WTC11 (cell line): ENCODE measurements around the gene MEIOSIN. TPM values are rescaled to one million over a fixed set of nuclear protein-coding genes. Genes with fewer than 3 reads are reported as not detected.

ENCODE experiments used
- ATAC-seq: fragments of 200-7000 bp; cut with Tn5 transposase; 2 replicates; pipeline ENCODE4 v1.10.0; 2021; ENCODE audit warnings: mild to moderate bottlenecking, moderate library complexity
- CTCF ChIA-PET: fragments of 300-600 bp; sonication (Branson Sonifier 250); formaldehyde crosslinking; loops from one replicate; lab custom pipeline; 2021; ENCODE audit warnings: antibody characterized with exemption; lab: Charles Lee
- POLR2A ChIA-PET: fragments of 350-600 bp; sonication (Branson Sonifier 250); formaldehyde crosslinking; loops from one replicate; lab custom pipeline; 2021; ENCODE audit warnings: antibody characterized with exemption; lab: Charles Lee
- DNase-seq: peaks from one replicate; pipeline ENCODE4 v3.0.0; 2021; ENCODE audit warnings: low spot score
- H3K27ac Mint-ChIP-seq: 2 replicates; pipeline ENCODE4 v1.8.0; 2021; ENCODE audit warnings: mixed read lengths
- H3K27me3 Mint-ChIP-seq: 2 replicates; pipeline ENCODE4 v1.8.0; 2021; ENCODE audit warnings: low read depth, mild to moderate bottlenecking, moderate library complexity, mixed read lengths
- H3K36me3 Mint-ChIP-seq: 2 replicates; pipeline ENCODE4 v1.8.0; 2021; ENCODE audit warnings: mixed read lengths
- H3K4me1 Mint-ChIP-seq: 2 replicates; pipeline ENCODE4 v1.8.0; 2022; ENCODE audit warnings: mixed read lengths
- H3K4me3 Mint-ChIP-seq: 2 replicates; pipeline ENCODE4 v1.8.0; 2021; ENCODE audit warnings: mild to moderate bottlenecking, moderate library complexity, mixed read lengths
- H3K9me3 Mint-ChIP-seq: 2 replicates; pipeline ENCODE4 v1.8.0; 2021; ENCODE audit warnings: mixed read lengths
- ATF2 ChIP-seq: sonication (generic); formaldehyde crosslinking; IDR thresholded peaks from 2 replicates; pipeline ENCODE4 v1.8.1; 2022; ENCODE audit warnings: low read depth, missing genetic modification reagents, borderline replicate concordance
- CBFB ChIP-seq: sonication (generic); formaldehyde crosslinking; IDR thresholded peaks from 2 replicates; pipeline ENCODE4 v1.8.1; 2022; ENCODE audit warnings: mild to moderate bottlenecking, low read depth, missing genetic modification reagents
- ETV6 ChIP-seq: sonication (generic); formaldehyde crosslinking; IDR thresholded peaks from 2 replicates; pipeline ENCODE4 v1.8.1; 2022; ENCODE audit warnings: mild to moderate bottlenecking, missing genetic modification reagents
- FOXJ3 ChIP-seq: sonication (generic); formaldehyde crosslinking; IDR thresholded peaks from 2 replicates; pipeline ENCODE4 v1.9.0; 2021; ENCODE audit warnings: missing genetic modification reagents, mild to moderate bottlenecking, borderline replicate concordance
- FOXP4 ChIP-seq: sonication (generic); formaldehyde crosslinking; IDR thresholded peaks from 2 replicates; pipeline ENCODE4 v1.8.0; 2022; ENCODE audit warnings: mild to moderate bottlenecking, missing genetic modification reagents
- GABPB1 ChIP-seq: sonication (generic); formaldehyde crosslinking; IDR thresholded peaks from 2 replicates; pipeline ENCODE4 v1.8.1; 2023; ENCODE audit warnings: mild to moderate bottlenecking, missing genetic modification reagents
- GTF2I ChIP-seq: fragments of 250-450 bp; sonication (Bioruptor Pico); conservative IDR thresholded peaks from 2 replicates; pipeline ENCODE4 v1.4.0; 2021; ENCODE audit warnings: mild to moderate bottlenecking
- IRF2 ChIP-seq: sonication (generic); formaldehyde crosslinking; IDR thresholded peaks from 2 replicates; pipeline ENCODE4 v1.8.0; 2022; ENCODE audit warnings: low read depth, missing genetic modification reagents, borderline replicate concordance
- JUN ChIP-seq: sonication (generic); formaldehyde crosslinking; IDR thresholded peaks from 2 replicates; pipeline ENCODE4 v1.8.0; 2023; ENCODE audit warnings: mild to moderate bottlenecking, missing genetic modification reagents
- KAT7 ChIP-seq: sonication (generic); formaldehyde crosslinking; IDR thresholded peaks from 2 replicates; pipeline ENCODE4 v1.8.1; 2023; ENCODE audit warnings: missing genetic modification reagents, mild to moderate bottlenecking, borderline replicate concordance
- MXD4 ChIP-seq: fragments of 250-450 bp; sonication (Bioruptor Pico); IDR thresholded peaks from 2 replicates; pipeline ENCODE4 v1.8.0; 2021; ENCODE audit warnings: mild to moderate bottlenecking, moderate library complexity, borderline replicate concordance
- MYBL2 ChIP-seq: sonication (generic); formaldehyde crosslinking; IDR thresholded peaks from 2 replicates; pipeline ENCODE4 v1.8.1; 2023; ENCODE audit warnings: mild to moderate bottlenecking, moderate library complexity, missing genetic modification reagents
- NFE2L1 ChIP-seq: sonication (generic); formaldehyde crosslinking; IDR thresholded peaks from 2 replicates; pipeline ENCODE4 v1.8.1; 2023; ENCODE audit warnings: missing genetic modification reagents
- NFYB ChIP-seq: sonication (generic); formaldehyde crosslinking; conservative IDR thresholded peaks from 2 replicates; pipeline ENCODE4 v1.8.0; 2022; ENCODE audit warnings: low read depth, missing genetic modification reagents
- NR2C2 ChIP-seq: sonication (generic); formaldehyde crosslinking; IDR thresholded peaks from 2 replicates; pipeline ENCODE4 v1.8.0; 2022; ENCODE audit warnings: mild to moderate bottlenecking, missing genetic modification reagents
- OVOL2 ChIP-seq: fragments of 250-450 bp; sonication (Bioruptor Pico); IDR thresholded peaks from 2 replicates; pipeline ENCODE4 v1.9.0; 2021; ENCODE audit warnings: mild to moderate bottlenecking, borderline replicate concordance
- RORB ChIP-seq: fragments of 250-450 bp; sonication (Bioruptor Pico); IDR thresholded peaks from 2 replicates; pipeline ENCODE4 v1.9.0; 2021; ENCODE audit warnings: mild to moderate bottlenecking
- SMAD3 ChIP-seq: sonication (generic); formaldehyde crosslinking; IDR thresholded peaks from 2 replicates; pipeline ENCODE4 v1.8.0; 2022; ENCODE audit warnings: missing genetic modification reagents, mild to moderate bottlenecking, borderline replicate concordance
- SOX15 ChIP-seq: fragments of 250-450 bp; sonication (Bioruptor Pico); IDR thresholded peaks from 2 replicates; pipeline ENCODE4 v1.9.0; 2021; ENCODE audit warnings: mild to moderate bottlenecking
- ZBTB21 ChIP-seq: sonication (generic); formaldehyde crosslinking; IDR thresholded peaks from 2 replicates; pipeline ENCODE4 v1.8.1; 2023; ENCODE audit warnings: mild to moderate bottlenecking, missing genetic modification reagents, borderline replicate concordance
- ZNF219 ChIP-seq: sonication (generic); formaldehyde crosslinking; IDR thresholded peaks from 2 replicates; pipeline ENCODE4 v1.8.0; 2023; ENCODE audit warnings: missing genetic modification reagents, mild to moderate bottlenecking, borderline replicate concordance
- ZNF317 ChIP-seq: sonication (generic); formaldehyde crosslinking; IDR thresholded peaks from 2 replicates; pipeline ENCODE4 v1.8.1; 2023; ENCODE audit warnings: low read depth, mild to moderate bottlenecking, moderate library complexity, missing genetic modification reagents, borderline replicate concordance
- ZNF396 ChIP-seq: fragments of 250-450 bp; sonication (Bioruptor Pico); IDR thresholded peaks from 2 replicates; pipeline ENCODE4 v1.8.0; 2021; ENCODE audit warnings: mild to moderate bottlenecking, moderate library complexity, borderline replicate concordance
- ZNF671 ChIP-seq: fragments of 250-450 bp; sonication (Bioruptor Pico); IDR thresholded peaks from 2 replicates; pipeline ENCODE4 v1.8.0; 2021; ENCODE audit warnings: mild to moderate bottlenecking
- total RNA-seq: library from RNA; stranded (reverse); gene quantifications from 3 replicates; pipeline ENCODE4 v1.2.3, GENCODE V29; 2021
- TF ChIP-seq, protein P1 (sequence below): sonication (generic); formaldehyde crosslinking; IDR thresholded peaks from 2 replicates; pipeline ENCODE4 v1.8.1; 2022; ENCODE audit warnings: low read depth, mild to moderate bottlenecking, moderate library complexity, missing genetic modification reagents, borderline replicate concordance
- TF ChIP-seq, protein P2 (sequence below): fragments of 200-600 bp; IDR thresholded peaks from 2 replicates; pipeline ENCODE4 v1.8.0; 2022; ENCODE audit warnings: antibody characterized with exemption
- TF ChIP-seq, protein P3 (sequence below): sonication (generic); formaldehyde crosslinking; IDR thresholded peaks from 2 replicates; pipeline ENCODE4 v1.8.1; 2022; ENCODE audit warnings: mild to moderate bottlenecking, moderate library complexity, missing genetic modification reagents
- TF ChIP-seq, protein P4 (sequence below): sonication (generic); formaldehyde crosslinking; IDR thresholded peaks from 2 replicates; pipeline ENCODE4 v1.8.0; 2022; ENCODE audit warnings: missing genetic modification reagents

Gene MEIOSIN
- total RNA-seq, 1 experiment from 2014 or later, result not detected

DNA sequence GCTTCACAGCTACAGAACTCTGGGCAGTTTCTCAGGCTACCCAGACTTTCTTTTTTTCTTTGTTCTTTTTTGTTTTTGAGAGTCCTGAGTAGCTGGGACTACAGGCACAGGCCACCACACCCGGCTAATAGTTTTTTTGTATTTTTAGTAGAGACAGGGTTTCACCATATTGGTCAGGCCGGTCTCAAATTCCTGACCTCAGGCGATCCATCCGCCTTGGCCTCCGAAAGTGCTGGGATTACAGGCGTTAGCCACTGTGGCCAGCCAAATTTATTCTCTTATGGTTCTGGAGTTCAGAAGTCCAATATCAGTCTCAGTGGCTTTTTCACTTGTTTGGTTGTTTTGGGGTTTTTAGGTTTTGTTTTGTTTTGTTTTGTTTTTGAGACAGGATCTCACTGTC lies 12.4 kb downstream of the MEIOSIN start:
- no peak for DNase-seq
- Mint-ChIP-seq H3K36me3 (no peaks in the 10 kb centered on the region), H3K4me1 (no peaks in the 10 kb centered on the region), H3K27ac (no peak overlapping the region), H3K4me3 (no peak overlapping the region), H3K27me3 (peaks cover 26% of the 10 kb centered on the region), H3K9me3 (no peaks in the 10 kb centered on the region)
- ChIA-PET POLR2A (interaction anchor here (1.1 kb wide), 1 partner anchor 33 kb away, joined by 3 read pairs; no protein-coding TSS in a partner anchor), CTCF (interaction anchor here (0.9 to 1.2 kb wide), 4 partner anchors 8 to 71 kb away, joined by 3 to 6 read pairs (median 3); partner anchors contain the start of genes QPCTL, SIX5 and SNRPD2)
- TF ChIP-seq MXD4, result no peak
- no peak for TF ChIP-seq ETV6 (CRISPR knock-in tag)
- TF ChIP-seq, protein P1, sequence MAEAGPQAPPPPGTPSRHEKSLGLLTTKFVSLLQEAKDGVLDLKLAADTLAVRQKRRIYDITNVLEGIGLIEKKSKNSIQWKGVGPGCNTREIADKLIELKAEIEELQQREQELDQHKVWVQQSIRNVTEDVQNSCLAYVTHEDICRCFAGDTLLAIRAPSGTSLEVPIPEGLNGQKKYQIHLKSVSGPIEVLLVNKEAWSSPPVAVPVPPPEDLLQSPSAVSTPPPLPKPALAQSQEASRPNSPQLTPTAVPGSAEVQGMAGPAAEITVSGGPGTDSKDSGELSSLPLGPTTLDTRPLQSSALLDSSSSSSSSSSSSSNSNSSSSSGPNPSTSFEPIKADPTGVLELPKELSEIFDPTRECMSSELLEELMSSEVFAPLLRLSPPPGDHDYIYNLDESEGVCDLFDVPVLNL (CRISPR knock-in tag), result no peak
- TF ChIP-seq JUN (CRISPR knock-in tag), result no peak
- TF ChIP-seq RORB (CRISPR knock-in tag), result no peak
- TF ChIP-seq GABPB1 (CRISPR knock-in tag), result no peak
- no peak for TF ChIP-seq ZNF671
- TF ChIP-seq SOX15 (CRISPR knock-in tag), result no peak
- TF ChIP-seq GTF2I (CRISPR knock-in tag), result no peak
- TF ChIP-seq IRF2 (CRISPR knock-in tag), result no peak
- no peak for TF ChIP-seq NR2C2 (CRISPR knock-in tag)
- TF ChIP-seq ZNF317 (CRISPR knock-in tag), result no peak
- TF ChIP-seq SMAD3, result no peak
- TF ChIP-seq MYBL2, result no peak
- no peak for TF ChIP-seq CBFB (CRISPR knock-in tag)
- no peak for TF ChIP-seq NFE2L1 (CRISPR knock-in tag)
- no peak for ATAC-seq

DNA sequence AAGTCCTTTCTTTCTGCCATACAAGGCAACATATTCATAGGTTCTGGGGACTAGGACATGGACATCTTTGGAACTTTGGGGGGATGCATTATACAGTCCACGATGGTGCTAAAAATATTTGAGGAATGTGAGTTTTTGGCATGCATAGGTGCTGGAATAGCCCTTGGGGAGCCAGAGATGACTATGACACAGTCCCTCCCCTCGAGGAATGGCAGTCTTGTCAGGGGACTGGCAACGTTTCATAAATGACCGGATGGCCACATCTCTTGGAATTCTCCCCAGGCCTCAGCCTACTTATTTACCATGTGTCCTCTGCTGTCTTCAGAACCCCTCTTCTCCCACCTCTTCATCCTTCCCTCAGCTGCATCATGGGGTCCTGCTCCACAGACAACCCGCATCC lies 13.6 kb downstream of the MEIOSIN start:
- ChIA-PET CTCF (no interaction called here), POLR2A (no interaction called here)
- ATAC-seq (no peak), DNase-seq (no peak)
- no peak overlapping the region for H3K4me3 Mint-ChIP-seq
- no peaks in the 10 kb centered on the region for H3K9me3 Mint-ChIP-seq
- H3K27ac Mint-ChIP-seq, result no peak overlapping the region
- H3K36me3 Mint-ChIP-seq, result no peaks in the 10 kb centered on the region
- peaks cover 26% of the 10 kb centered on the region for H3K27me3 Mint-ChIP-seq
- H3K4me1 Mint-ChIP-seq, result no peaks in the 10 kb centered on the region
- TF ChIP-seq, protein P2, sequence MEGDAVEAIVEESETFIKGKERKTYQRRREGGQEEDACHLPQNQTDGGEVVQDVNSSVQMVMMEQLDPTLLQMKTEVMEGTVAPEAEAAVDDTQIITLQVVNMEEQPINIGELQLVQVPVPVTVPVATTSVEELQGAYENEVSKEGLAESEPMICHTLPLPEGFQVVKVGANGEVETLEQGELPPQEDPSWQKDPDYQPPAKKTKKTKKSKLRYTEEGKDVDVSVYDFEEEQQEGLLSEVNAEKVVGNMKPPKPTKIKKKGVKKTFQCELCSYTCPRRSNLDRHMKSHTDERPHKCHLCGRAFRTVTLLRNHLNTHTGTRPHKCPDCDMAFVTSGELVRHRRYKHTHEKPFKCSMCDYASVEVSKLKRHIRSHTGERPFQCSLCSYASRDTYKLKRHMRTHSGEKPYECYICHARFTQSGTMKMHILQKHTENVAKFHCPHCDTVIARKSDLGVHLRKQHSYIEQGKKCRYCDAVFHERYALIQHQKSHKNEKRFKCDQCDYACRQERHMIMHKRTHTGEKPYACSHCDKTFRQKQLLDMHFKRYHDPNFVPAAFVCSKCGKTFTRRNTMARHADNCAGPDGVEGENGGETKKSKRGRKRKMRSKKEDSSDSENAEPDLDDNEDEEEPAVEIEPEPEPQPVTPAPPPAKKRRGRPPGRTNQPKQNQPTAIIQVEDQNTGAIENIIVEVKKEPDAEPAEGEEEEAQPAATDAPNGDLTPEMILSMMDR, result no peak
- TF ChIP-seq ZNF396, result no peak
- no peak for TF ChIP-seq ZBTB21 (CRISPR knock-in tag)
- TF ChIP-seq, protein P3, sequence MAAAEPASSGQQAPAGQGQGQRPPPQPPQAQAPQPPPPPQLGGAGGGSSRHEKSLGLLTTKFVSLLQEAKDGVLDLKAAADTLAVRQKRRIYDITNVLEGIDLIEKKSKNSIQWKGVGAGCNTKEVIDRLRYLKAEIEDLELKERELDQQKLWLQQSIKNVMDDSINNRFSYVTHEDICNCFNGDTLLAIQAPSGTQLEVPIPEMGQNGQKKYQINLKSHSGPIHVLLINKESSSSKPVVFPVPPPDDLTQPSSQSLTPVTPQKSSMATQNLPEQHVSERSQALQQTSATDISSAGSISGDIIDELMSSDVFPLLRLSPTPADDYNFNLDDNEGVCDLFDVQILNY (CRISPR knock-in tag), result no peak
- TF ChIP-seq SMAD3, result no peak
- TF ChIP-seq FOXP4 (CRISPR knock-in tag), result no peak
- no peak for TF ChIP-seq FOXJ3
- no peak for TF ChIP-seq NFYB (CRISPR knock-in tag)
- no peak for TF ChIP-seq KAT7 (CRISPR knock-in tag)
- TF ChIP-seq OVOL2 (CRISPR knock-in tag), result no peak
- TF ChIP-seq, protein P4, sequence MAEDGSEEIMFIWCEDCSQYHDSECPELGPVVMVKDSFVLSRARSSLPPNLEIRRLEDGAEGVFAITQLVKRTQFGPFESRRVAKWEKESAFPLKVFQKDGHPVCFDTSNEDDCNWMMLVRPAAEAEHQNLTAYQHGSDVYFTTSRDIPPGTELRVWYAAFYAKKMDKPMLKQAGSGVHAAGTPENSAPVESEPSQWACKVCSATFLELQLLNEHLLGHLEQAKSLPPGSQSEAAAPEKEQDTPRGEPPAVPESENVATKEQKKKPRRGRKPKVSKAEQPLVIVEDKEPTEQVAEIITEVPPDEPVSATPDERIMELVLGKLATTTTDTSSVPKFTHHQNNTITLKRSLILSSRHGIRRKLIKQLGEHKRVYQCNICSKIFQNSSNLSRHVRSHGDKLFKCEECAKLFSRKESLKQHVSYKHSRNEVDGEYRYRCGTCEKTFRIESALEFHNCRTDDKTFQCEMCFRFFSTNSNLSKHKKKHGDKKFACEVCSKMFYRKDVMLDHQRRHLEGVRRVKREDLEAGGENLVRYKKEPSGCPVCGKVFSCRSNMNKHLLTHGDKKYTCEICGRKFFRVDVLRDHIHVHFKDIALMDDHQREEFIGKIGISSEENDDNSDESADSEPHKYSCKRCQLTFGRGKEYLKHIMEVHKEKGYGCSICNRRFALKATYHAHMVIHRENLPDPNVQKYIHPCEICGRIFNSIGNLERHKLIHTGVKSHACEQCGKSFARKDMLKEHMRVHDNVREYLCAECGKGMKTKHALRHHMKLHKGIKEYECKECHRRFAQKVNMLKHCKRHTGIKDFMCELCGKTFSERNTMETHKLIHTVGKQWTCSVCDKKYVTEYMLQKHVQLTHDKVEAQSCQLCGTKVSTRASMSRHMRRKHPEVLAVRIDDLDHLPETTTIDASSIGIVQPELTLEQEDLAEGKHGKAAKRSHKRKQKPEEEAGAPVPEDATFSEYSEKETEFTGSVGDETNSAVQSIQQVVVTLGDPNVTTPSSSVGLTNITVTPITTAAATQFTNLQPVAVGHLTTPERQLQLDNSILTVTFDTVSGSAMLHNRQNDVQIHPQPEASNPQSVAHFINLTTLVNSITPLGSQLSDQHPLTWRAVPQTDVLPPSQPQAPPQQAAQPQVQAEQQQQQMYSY (CRISPR knock-in tag), result no peak
- TF ChIP-seq ATF2 (CRISPR knock-in tag), result no peak
- no peak for TF ChIP-seq ZNF219
